SU-DHL-6 (cell line): ENCODE data around the gene USP54.
"Not testable (repeated sequence)": the region's sequence is repeated elsewhere in the genome, so short reads cannot be mapped to it uniquely, and the experiment has no call there.

ENCODE experiments used
- H2AFZ ChIP-seq: fragments of 200-600 bp; sonication (generic); 2 replicates; pipeline ENCODE4 v1.6.1; 2014; ENCODE audit warnings: low read depth, mild to moderate bottlenecking, moderate library complexity, mixed read lengths, antibody characterized with exemption, low read length; ENCODE audit not compliant: severe bottlenecking
- H3F3A ChIP-seq: fragments of 200-600 bp; shearing (Covaris generic); 2 replicates; pipeline ENCODE4 v1.6.0; 2016; ENCODE audit warnings: antibody characterized with exemption, mild to moderate bottlenecking; ENCODE audit not compliant: insufficient read depth
- H3K27ac ChIP-seq: fragments of 200-600 bp; sonication (generic); 2 replicates; pipeline ENCODE4 v1.5.1; 2016; ENCODE audit warnings: low read depth, mild to moderate bottlenecking, low read length, moderate library complexity, mixed read lengths
- H3K27me3 ChIP-seq: fragments of 200-600 bp; sonication (generic), shearing (Covaris generic); 2 replicates; pipeline ENCODE4 v1.6.0; 2014; ENCODE audit warnings: mild to moderate bottlenecking, low read length
- H3K36me3 ChIP-seq: fragments of 200-600 bp; sonication (generic); 2 replicates; pipeline ENCODE4 v1.6.1; 2014; ENCODE audit warnings: mild to moderate bottlenecking, low read length, mixed read lengths
- H3K4me2 ChIP-seq: fragments of 300-600, 200-600 bp; shearing (Covaris generic), sonication (generic); 2 replicates; pipeline ENCODE4 v1.6.0; 2014; ENCODE audit warnings: low read length, low read depth, mild to moderate bottlenecking; ENCODE audit not compliant: poor library complexity, severe bottlenecking
- H3K4me3 ChIP-seq: fragments of 200-600 bp; sonication (generic); 2 replicates; pipeline ENCODE4 v1.5.1; 2014; ENCODE audit warnings: antibody characterized with exemption, low read length, mild to moderate bottlenecking, mixed read lengths; ENCODE audit not compliant: insufficient read depth, poor library complexity, severe bottlenecking
- H3K79me2 ChIP-seq: fragments of 200-600 bp; sonication (generic); 2 replicates; pipeline ENCODE4 v1.6.1; 2014; ENCODE audit warnings: mild to moderate bottlenecking, low read length, moderate library complexity; ENCODE audit not compliant: insufficient read depth
- H3K9ac ChIP-seq: fragments of 200-600 bp; sonication (generic); 2 replicates; pipeline ENCODE4 v1.7.0; 2014; ENCODE audit warnings: mild to moderate bottlenecking, low read length
- H3K9me2 ChIP-seq: fragments of 200-600 bp; sonication (generic); replicated peaks from 2 replicates; pipeline ENCODE4 v1.6.1; 2014; ENCODE audit warnings: low read length; ENCODE audit not compliant: insufficient read depth
- H3K9me3 ChIP-seq: fragments of 200-600 bp; sonication (generic); 2 replicates; pipeline ENCODE4 v1.6.1; 2014; ENCODE audit warnings: low read length, mixed read lengths; ENCODE audit not compliant: insufficient read depth
- H4K20me1 ChIP-seq: fragments of 200-600 bp; sonication (generic); 2 replicates; pipeline ENCODE4 v1.6.1; 2014; ENCODE audit warnings: low read depth, mild to moderate bottlenecking, antibody characterized with exemption, low read length, moderate library complexity, mixed read lengths
- CTCF ChIP-seq: fragments of 200-600 bp; sonication (generic); IDR thresholded peaks from one replicate; pipeline ENCODE4 v1.5.1; 2017; ENCODE audit warnings: antibody characterized with exemption, mild to moderate bottlenecking, low read length, moderate library complexity; ENCODE audit not compliant: insufficient read depth, poor library complexity, severe bottlenecking
- EZH2phosphoT487 ChIP-seq: fragments of 200-600 bp; sonication (generic), shearing (Covaris generic); conservative IDR thresholded peaks from 2 replicates; pipeline ENCODE4 v1.6.1; 2018; ENCODE audit warnings: mild to moderate bottlenecking, antibody characterized with exemption, low read length, moderate library complexity, mixed read lengths

Gene USP54

GRCh38 chr10:73586583-73586984, 4.6 kb downstream of the USP54 start:
- no peak for TF ChIP-seq CTCF

GRCh38 chr10:73585327-73585726, 5.8 kb downstream of the USP54 start:
- TF ChIP-seq CTCF = no peak
- no peak for TF ChIP-seq EZH2phosphoT487
- Histone ChIP-seq H3K4me3 (no peak overlapping the region), H3K27ac (no peak overlapping the region), H3K4me2 (no peak overlapping the region), H3K36me3 (no peaks in the 10 kb centered on the region), H4K20me1 (no peaks in the 10 kb centered on the region), H3K9me3 (no peaks in the 10 kb centered on the region), H3K27me3 (no peaks in the 10 kb centered on the region), H3K9me2 (no peaks in the 10 kb centered on the region), H3F3A (no peaks in the 10 kb centered on the region), H3K79me2 (no peaks in the 10 kb centered on the region), H3K9ac (no peak overlapping the region), H2AFZ (no peak overlapping the region)

More at GRCh38 chr10:73586583-73586984, 4.6 kb downstream of the USP54 start:
- no peaks in the 10 kb centered on the region for H3K36me3 ChIP-seq
- H3K27me3 ChIP-seq = no peaks in the 10 kb centered on the region
- H3K27ac ChIP-seq = no peak overlapping the region
- H4K20me1 ChIP-seq = no peaks in the 10 kb centered on the region
- H3K4me2 ChIP-seq = no peak overlapping the region
- no peaks in the 10 kb centered on the region for H3K9me2 ChIP-seq
- no peak overlapping the region for H3K9ac ChIP-seq
- no peaks in the 10 kb centered on the region for H3K79me2 ChIP-seq
- H3K4me3 ChIP-seq = no peak overlapping the region
- H2AFZ ChIP-seq = no peak overlapping the region
- H3F3A ChIP-seq = no peaks in the 10 kb centered on the region
- no peaks in the 10 kb centered on the region for H3K9me3 ChIP-seq

- no peak for TF ChIP-seq CTCF
- no peak for TF ChIP-seq EZH2phosphoT487
Observed at GRCh38 chr10:73584737-73585136, 6.4 kb downstream of the USP54 start.

GRCh38 chr10:73581918-73582317, 9.2 kb downstream of the USP54 start:
- no peaks in the 10 kb centered on the region for H3K27me3 ChIP-seq
- H3K4me2 ChIP-seq = no peak overlapping the region
- no peak overlapping the region for H3K9ac ChIP-seq
- H3K27ac ChIP-seq = no peak overlapping the region
- no peaks in the 10 kb centered on the region for H3K9me2 ChIP-seq
- H3K36me3 ChIP-seq = no peaks in the 10 kb centered on the region
- no peak for TF ChIP-seq CTCF
- no peak for TF ChIP-seq EZH2phosphoT487
- no peak overlapping the region for H3K4me3 ChIP-seq
- no peaks in the 10 kb centered on the region for H3K9me3 ChIP-seq
- H4K20me1 ChIP-seq = no peaks in the 10 kb centered on the region
- H3F3A ChIP-seq = no peaks in the 10 kb centered on the region
- no peaks in the 10 kb centered on the region for H3K79me2 ChIP-seq
- H2AFZ ChIP-seq = no peak overlapping the region

More at GRCh38 chr10:73584737-73585136, 6.4 kb downstream of the USP54 start:
- Histone ChIP-seq H3K4me2 (no peak overlapping the region), H3K9ac (no peak overlapping the region), H3K9me2 (no peaks in the 10 kb centered on the region), H4K20me1 (no peaks in the 10 kb centered on the region), H3K27ac (no peak overlapping the region), H3F3A (no peaks in the 10 kb centered on the region), H3K27me3 (no peaks in the 10 kb centered on the region), H3K79me2 (no peaks in the 10 kb centered on the region), H3K36me3 (no peaks in the 10 kb centered on the region), H3K9me3 (no peaks in the 10 kb centered on the region), H2AFZ (no peak overlapping the region), H3K4me3 (no peak overlapping the region)

GRCh38 chr10:73578927-73579326, 12.2 kb downstream of the USP54 start:
- not testable (repeated sequence) for H3K4me3 ChIP-seq, H3K9me3 ChIP-seq, H3K27ac ChIP-seq, H2AFZ ChIP-seq, H3K9ac ChIP-seq, H3K9me2 ChIP-seq, H3K27me3 ChIP-seq, H4K20me1 ChIP-seq, H3K79me2 ChIP-seq, H3F3A ChIP-seq, H3K4me2 ChIP-seq, H3K36me3 ChIP-seq
